Dermis blood vessel endothelial cell (primary cell): Measurements from ENCODE around the gene MARS1. TPM values are rescaled to one million over a fixed set of nuclear protein-coding genes. Genes with fewer than 3 reads are reported as not detected.
A peak's percentile ranks its signal among the peaks of the same experiment; 100 is the strongest.
"Not testable (repeated sequence)": the region's sequence is repeated elsewhere in the genome, so short reads cannot be mapped to it uniquely, and the experiment has no call there.

Source experiments
- DNase-seq: peaks from one replicate; pipeline ENCODE4 v3.0.0; 2010
- total RNA-seq: library from RNA; depleted of rRNA; stranded (reverse); fragments of >200 nt; gene quantifications from 2 replicates; pipeline ENCODE4 v1.2.3, GENCODE V29; 2014

The MARS1 gene
- total RNA-seq, 1 donor from 2014 or later: 71.6 TPM

GRCh38 chr12:57496822-57497221 is 9.0 kb downstream of the MARS1 start:
- DNase-seq: no peak

GRCh38 chr12:57497223-57498131 is 9.6 kb downstream of the MARS1 start:
- no peak for DNase-seq

GRCh38 chr12:57498132-57498502 is 10.2 kb downstream of the MARS1 start:
- DNase-seq: no peak

- no peak for DNase-seq
Observed at GRCh38 chr12:57498571-57498970, 10.7 kb downstream of the MARS1 start.

DNA sequence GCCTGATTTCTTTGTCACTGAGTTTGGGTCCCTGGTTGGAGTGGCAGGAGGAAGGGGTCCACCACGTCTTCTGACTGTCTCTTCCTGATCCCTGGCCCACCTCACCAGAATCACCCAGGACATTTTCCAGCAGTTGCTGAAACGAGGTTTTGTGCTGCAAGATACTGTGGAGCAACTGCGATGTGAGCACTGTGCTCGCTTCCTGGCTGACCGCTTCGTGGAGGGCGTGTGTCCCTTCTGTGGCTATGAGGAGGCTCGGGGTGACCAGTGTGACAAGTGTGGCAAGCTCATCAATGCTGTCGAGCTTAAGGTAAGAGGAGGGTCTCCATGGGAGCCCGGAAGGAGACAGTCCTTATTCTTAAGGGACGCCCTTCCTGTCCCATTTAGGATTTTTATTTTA is 12.3 kb downstream of the MARS1 start:
- no peak for DNase-seq

GRCh38 chr12:57502311-57502969 is 14.6 kb downstream of the MARS1 start:
- not testable (repeated sequence) for DNase-seq

GRCh38 chr12:57506541-57506940 is 18.7 kb downstream of the MARS1 start:
- not testable (repeated sequence) for DNase-seq

DNA sequence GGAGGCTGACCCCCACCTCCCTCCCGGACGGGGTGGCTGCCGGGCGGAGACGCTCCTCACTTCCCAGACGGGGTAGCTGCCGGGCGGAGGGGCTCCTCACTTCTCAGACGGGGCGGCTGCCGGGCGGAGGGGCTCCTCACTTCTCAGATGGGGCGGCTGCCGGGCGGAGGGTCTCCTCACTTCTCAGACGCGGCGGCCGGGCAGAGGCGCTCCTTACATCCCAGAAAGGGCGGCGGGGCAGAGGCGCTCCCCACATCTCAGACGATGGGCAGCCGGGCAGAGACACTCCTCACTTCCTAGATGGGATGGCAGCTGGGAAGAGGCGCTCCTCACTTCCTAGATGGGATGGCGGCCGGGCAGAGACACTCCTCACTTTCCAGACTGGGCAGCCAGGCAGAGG is 19.9 kb downstream of the MARS1 start:
- DNase-seq: not testable (repeated sequence)

- DNase-seq: no peak
Observed at GRCh38 chr12:57511161-57511560, 23.3 kb downstream of the MARS1 start.

DNA sequence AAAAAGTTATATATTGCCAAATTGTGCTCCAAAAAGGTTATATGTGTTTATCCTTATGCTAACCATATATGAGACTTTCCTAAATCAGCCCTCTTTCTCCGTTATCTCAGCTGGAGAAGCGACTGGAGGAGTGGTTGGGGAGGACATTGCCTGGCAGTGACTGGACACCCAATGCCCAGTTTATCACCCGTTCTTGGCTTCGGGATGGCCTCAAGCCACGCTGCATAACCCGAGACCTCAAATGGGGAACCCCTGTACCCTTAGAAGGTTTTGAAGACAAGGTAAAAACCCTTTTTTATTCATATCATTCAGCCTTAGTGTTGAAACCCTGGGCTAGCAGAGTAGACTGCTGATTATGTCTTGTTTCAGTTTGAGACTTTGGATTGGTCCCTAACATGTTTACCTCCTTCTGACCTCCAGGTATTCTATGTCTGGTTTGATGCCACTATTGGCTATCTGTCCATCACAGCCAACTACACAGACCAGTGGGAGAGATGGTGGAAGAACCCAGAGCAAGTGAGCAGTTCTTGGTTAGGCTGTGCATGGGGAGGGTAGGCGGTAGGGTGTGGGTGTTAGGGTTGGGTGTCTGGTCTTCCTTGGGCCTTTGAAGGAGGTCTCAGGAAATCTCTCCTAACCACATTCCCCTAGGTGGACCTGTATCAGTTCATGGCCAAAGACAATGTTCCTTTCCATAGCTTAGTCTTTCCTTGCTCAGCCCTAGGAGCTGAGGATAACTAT is 23.9 kb downstream of the MARS1 start:
- DNase-seq: no peak

- no peak for DNase-seq
Observed at GRCh38 chr12:57512665-57513064, 24.8 kb downstream of the MARS1 start.

DNA sequence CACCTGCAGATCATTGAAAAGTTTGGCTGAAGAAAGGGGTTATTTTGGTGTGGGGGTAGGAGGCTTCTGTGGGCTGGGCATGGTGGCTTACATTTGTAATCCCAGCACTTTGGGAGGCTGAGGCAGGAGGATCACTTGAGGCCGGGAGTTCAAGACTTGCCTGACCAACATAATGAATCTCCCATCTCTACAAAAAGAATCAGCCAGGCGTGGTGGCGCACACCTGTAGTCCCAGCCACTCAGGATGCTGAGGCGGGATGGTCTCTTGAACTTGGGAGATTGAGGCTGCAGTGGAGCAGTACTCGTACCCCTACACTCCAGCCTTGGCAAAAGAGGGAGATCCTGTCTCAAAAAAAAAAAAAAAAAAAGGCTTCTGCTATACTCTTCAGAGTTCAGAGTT is 25.4 kb downstream of the MARS1 start:
- DNase-seq: no peak

DNA sequence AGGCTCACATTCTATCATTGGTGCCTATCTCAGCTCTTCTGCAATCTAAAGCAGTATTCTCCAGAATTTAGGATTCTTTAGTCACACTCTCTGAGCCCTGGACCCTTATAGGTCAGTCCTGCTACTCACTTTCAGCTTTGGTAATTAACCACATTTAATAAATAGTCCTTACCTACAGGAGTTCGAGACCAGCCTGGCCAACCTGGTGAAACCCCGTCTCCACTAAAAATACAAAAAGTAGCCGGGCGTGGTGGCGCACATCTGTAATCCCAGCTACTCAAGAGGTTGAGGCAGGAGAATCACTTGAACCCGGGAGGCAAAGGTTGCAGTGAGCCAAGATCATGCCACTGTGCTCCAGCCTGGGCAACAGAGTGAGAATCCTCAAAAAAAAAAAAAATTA is 25.8 kb downstream of the MARS1 start:
- not testable (repeated sequence) for DNase-seq

DNA sequence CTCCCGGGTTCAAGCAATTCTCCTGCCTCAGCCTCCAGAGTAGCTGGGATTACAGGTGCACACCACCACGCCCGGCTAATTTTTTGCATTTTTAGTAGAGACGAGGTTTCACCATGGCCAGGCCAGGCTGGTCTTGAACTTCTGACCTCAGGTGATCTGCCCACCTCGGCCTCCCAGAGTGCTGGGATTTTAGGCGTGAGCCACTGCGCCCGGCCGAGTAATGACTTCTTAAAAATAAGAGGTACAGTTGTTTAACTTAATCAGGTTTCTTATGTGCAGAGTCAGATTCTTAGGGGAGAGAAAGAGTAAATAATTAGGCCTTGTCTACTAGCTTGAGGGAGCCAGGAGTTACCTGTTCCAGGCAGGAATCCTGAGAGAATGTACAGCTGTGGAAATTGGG is 26.4 kb downstream of the MARS1 start:
- DNase-seq: not testable (repeated sequence)

GRCh38 chr12:57514720-57515407 is 27.0 kb downstream of the MARS1 start:
- DNase-seq: no peak

GRCh38 chr12:57515408-57515933 is 27.6 kb downstream of the MARS1 start:
- DNase-seq: no peak

- DNase-seq: no peak
Observed at GRCh38 chr12:57515934-57516541, 28.2 kb downstream of the MARS1 start.

DNA sequence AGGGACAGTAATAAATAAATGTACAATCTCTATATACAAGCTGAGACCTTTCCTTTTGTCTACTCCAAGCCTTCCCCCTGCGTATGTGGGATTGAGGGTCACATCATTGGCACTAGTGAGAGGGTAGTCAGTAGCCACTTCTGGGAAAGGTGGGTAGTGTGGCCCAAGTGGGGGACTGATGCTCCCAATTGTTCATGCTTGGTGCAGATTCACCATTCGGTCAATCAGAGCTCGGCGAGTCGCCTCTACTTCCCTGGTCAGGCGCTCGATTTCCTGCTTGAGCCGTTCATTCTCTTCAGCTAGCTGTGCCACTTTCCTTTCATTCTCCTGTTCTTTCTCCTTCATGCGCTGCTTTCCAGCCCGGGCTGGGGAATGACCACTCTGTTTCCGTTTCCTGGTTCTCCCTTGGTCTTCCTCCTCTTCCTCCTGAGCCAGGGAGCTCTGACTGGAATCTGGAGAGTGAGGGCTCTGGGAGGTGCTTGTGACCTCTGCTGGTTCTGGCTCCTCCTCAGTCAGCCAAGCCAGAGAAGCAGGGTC is 28.8 kb downstream of the MARS1 start:
- DNase-seq: peak; percentile 41

- peak; percentile 60 for DNase-seq
Observed at GRCh38 chr12:57517187-57517586, 29.3 kb downstream of the MARS1 start.

- not testable (repeated sequence) for DNase-seq
Observed at GRCh38 chr12:57517718-57518117, 29.9 kb downstream of the MARS1 start.

DNA sequence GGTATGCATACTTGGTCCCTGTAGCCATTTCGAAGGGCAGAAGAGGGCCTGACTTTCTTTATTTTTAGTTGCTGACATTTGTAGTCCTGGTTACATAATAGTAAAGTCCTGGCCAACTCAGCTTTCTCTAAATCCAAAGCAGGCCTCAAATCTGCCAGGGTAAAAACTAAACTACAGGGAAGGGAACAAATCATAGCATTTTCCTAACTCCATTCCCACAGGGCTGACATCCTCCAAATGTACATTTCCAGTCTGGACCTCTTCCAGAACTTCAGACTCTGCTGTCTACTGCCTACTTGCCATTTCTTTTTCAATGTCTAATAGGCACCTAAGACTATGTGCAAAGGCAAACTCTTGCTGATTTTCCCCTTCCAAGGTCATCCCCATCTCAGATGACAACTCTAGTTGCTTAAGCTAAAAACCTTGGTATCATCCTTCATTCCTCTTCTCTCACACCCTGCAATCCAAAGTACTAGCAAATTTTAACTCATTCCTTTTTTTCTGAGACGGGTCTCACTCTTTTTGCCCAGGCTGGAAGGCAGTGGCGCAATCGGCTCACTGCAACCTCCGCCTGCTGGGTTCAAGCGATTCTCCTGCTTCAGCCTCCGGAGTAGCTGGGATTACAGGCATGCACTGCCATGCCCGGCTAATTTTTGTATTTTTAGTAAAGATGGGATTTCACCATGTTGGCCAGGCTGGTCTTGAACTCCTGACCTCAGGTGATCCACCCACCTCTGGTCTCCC is 30.5 kb downstream of the MARS1 start:
- DNase-seq: no peak
